Stimulated activated CD8-positive, alpha-beta memory T cell treated with anti-CD3 and anti-CD28 coated beads, Interleukin-4, amount 100 ng/mL, for 48 hours (primary cell): ENCODE measurements around the gene TTC34.
"Not testable (repeated sequence)": the region's sequence is repeated elsewhere in the genome, so short reads cannot be mapped to it uniquely, and the experiment has no call there.

Experiments used
- DNase-seq: peaks from one replicate; pipeline ENCODE4 v3.0.0-alpha.2; 2020

Gene TTC34

DNA sequence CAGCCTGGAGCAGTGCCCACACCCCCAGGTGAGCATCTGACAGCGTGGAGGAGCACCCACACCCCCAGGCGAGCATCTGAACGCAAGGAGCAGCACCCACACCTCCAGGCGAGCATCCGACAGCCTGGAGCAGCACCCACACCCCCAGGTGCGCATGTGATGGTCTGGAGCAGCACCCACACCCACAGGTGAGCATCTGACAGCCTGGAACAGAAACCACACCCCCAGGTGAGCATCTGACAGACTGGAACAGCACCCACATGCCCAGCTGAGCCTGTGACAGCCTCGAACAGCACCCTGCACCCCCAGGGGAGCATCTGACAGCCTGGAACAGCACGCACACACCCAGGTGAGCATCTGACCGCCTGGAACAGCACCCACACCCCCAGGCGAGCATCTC is 46.9 kb downstream of the TTC34 start:
- DNase-seq: not testable (repeated sequence)

GRCh38 chr1:2752503-2752902 is 49.0 kb downstream of the TTC34 start:
- DNase-seq: not testable (repeated sequence)

DNA sequence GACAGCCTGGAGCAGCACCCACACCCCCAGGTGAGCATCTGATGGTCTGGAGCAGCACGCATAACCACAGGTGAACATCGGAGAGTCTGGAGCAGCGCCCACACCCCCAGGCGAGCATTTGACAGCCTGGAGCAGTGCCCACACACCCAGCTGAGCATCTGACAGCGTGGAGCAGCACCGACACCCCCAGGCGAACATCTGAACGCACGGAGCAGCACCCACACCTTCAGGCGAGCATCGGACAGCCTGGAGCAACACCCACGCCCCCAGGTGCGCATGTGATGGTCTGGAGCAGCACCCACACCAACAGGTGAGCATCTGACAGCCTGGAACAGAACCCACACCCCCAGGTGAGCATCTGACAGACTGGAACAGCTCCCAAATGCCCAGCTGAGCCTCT is 49.6 kb downstream of the TTC34 start:
- not testable (repeated sequence) for DNase-seq

- not testable (repeated sequence) for DNase-seq
Measured at GRCh38 chr1:2750766-2751730, 50.4 kb downstream of the TTC34 start.

GRCh38 chr1:2750041-2750680 is 51.3 kb downstream of the TTC34 start:
- DNase-seq: not testable (repeated sequence)

DNA sequence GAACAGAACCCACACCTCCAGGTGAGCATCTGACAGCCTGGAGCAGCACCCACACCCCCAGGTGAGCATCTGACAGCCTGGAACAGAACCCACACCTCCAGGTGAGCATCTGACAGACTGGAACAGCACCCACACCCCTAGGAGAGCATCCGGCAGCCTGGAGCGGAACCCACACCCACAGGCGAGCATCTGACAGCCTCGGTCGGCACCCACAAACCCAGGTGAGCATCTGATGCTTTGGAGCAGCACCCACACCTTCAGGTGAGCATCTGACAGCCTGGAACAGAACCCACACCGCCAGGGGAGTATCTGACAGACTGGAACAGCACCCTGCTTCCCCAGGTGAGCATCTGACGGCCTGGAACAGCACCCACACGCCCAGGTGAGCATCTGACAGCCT is 52.9 kb downstream of the TTC34 start:
- not testable (repeated sequence) for DNase-seq

GRCh38 chr1:2694796-2695195 is 106.7 kb downstream of the TTC34 start:
- DNase-seq: not testable (repeated sequence)

GRCh38 chr1:2690180-2690579 is 111.3 kb downstream of the TTC34 start:
- not testable (repeated sequence) for DNase-seq

DNA sequence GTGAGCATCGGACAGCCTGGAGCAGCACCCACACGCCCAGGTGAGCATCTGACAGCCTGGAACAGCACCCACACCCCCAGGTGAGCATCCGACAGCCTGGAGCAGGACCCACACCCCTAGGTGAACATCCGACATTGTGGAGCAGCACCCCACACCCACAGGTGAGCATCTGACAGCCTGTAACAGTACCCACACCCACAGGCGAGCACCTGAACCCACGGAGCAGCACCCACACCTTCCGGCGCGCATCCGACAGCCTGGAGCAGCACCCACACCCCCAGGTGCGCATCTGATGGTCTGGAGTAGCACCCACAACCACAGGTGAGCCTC is 113.2 kb downstream of the TTC34 start:
- DNase-seq: not testable (repeated sequence)

GRCh38 chr1:2687638-2688335 is 113.7 kb downstream of the TTC34 start:
- DNase-seq: not testable (repeated sequence)

DNA sequence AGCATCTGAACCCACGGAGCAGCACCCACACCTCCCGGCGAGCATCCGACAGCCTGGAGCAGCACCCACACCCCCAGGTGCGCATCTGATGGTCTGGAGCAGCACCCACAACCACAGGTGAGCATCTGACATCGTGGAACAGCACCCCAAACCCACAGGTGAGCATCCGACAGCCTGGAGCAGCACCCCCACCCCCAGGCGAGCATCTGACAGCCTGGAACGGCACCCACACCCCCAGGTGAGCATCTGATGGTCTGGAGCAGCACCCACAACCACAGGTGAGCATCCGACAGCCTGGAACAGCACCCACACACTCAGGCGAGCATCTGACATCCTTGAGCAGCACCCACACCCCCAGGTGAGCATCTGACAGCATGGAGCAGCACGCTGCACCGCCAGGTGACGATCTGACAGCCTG is 114.3 kb downstream of the TTC34 start:
- not testable (repeated sequence) for DNase-seq

GRCh38 chr1:2686091-2686863 is 115.2 kb downstream of the TTC34 start:
- DNase-seq: not testable (repeated sequence)

DNA sequence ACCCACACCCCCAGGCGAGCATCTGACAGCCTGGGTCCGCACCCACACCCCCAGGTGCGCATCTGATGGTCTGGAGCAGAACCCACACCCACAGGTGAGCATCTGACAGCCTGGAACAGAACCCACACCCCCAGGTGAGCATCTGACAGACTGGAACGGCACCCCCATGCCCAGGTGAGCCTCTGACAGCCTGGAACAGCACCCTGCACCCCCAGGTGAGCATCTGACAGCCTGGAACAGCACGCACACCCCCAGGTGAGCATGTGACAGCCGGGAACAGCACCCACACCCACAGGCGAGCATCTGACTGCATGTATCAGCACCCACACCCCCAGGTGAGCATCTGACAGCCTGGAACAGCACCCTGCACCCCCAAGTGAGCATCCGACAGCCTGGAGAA is 115.8 kb downstream of the TTC34 start:
- not testable (repeated sequence) for DNase-seq

DNA sequence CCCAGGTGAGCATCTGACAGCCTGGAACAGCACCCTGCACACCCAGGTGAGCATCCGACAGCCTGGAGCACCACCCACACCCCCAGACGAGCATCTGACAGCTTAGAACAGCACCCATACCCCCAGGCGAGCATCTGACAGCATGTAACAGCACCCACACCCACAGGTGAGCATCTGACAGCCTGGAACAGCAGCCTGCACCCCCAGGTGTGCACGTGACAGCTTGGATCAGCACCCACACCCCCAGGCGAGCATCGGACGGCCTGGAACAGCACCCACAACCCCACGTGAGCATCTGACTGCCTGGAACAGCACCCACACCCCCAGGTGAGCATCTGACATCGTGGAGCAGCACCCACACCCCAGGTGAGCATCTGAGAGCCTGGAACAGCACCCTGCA is 116.6 kb downstream of the TTC34 start:
- not testable (repeated sequence) for DNase-seq

- DNase-seq: peak; percentile 24
Measured at GRCh38 chr1:2684000-2684399, 117.5 kb downstream of the TTC34 start.

- DNase-seq: not testable (repeated sequence)
Measured at GRCh38 chr1:2683321-2683741, 118.2 kb downstream of the TTC34 start.

- not testable (repeated sequence) for DNase-seq
Measured at GRCh38 chr1:2682879-2683278, 118.6 kb downstream of the TTC34 start.

- DNase-seq: not testable (repeated sequence)
Measured at GRCh38 chr1:2676726-2677125, 124.8 kb downstream of the TTC34 start.

- DNase-seq: not testable (repeated sequence)
Measured at GRCh38 chr1:2671656-2672055, 129.8 kb downstream of the TTC34 start.

- not testable (repeated sequence) for DNase-seq
Measured at GRCh38 chr1:2659806-2660205, 141.7 kb downstream of the TTC34 start.

- not testable (repeated sequence) for DNase-seq
Measured at GRCh38 chr1:2657909-2658308, 143.6 kb downstream of the TTC34 start.

DNA sequence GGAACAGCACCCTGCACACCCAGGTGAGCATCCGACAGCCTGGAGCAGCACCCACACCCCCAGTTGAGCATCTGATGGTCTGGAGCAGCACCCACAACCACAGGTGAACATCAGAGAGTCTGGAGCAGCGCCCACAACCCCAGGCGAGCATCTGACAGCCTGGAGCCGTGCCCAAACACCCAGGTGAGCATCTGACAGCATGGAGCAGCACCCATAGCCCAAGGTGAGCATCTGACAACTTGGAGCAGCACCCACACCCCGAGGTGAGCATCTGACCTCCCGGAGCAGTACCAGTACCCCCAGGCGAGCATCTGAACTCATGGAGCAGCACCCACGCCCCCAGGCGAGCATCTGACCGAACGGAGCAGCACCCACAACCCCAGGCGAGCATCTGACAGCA is 144.4 kb downstream of the TTC34 start:
- DNase-seq: not testable (repeated sequence)
